ENCODE results near the gene LRRC51.
"Not testable (repeated sequence)": the region's sequence is repeated elsewhere in the genome, so short reads cannot be mapped to it uniquely, and the experiment has no call there.

Gene LRRC51

DNA sequence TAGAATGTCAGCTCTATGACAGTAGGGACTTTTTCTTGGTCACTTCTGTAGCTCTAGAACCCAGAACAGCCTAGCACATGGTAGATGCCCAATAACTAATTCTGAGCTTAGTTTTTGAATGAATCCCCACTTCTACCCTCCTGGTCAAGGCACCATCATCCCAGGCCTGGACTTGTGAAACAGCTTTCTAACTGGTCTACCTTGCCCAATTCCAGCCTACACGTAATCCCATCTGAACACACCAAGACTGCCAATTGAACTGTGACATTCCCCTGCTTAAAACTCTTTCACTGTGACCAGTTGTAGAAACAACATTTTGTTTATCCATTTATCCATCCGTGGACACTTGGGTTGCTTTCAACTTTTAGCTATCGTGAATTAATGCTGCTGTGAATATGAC, 48.7 kb downstream of the LRRC51 start:
- no peak for FAIRE-seq
- no peak for TF ChIP-seq POLR2A (IDR thresholded peaks at IDR 0.05; ENCODE audit: low read depth, low read length)

DNA sequence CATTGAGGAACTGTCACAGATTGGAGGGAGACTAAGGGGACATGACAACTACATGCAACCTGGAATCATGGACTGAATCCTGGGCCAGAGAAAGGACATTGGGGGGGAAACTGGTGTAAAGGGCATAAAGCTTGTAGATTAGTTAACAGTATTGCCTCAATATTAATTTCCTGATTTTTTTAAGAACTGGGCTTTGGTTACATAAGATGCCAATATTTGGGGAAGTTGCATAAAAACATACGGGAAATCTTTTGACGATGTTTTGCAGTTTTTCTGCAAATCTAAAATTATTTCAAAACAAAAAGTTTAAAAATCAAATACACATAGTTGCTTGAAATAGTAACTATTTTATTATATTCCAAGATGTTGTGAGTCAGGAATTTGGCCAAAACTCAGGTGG, 52.0 kb downstream of the LRRC51 start:
- DNase-seq (ENCODE audit: insufficient read length, low spot score) (no peak), FAIRE-seq (no peak)
- no peak for TF ChIP-seq POLR2A (IDR thresholded peaks at IDR 0.05; ENCODE audit: low read depth, low read length)

More for the DNA sequence above, 48.7 kb downstream of the LRRC51 start:
- no peak for DNase-seq (ENCODE audit: insufficient read length, low spot score)

DNA sequence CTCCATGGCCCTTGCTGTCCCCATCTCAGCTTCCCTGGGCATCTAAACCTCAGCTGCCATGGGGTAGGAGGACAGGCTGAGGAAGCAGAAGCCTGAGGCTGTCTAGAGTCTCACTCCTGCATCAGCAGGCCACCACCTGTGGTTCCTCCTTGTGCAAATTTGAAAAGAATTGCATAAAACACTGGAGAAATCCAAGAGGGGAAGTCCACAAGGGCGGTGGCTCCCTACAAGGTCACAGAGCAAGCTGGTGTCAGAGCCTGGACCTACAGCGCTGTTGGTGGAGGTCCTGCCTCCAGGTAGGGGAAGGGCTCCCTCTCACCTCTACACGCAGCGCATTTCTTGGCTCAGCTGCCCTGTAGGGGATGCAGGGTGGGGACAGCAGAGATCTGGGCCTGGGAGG, 54.8 kb downstream of the LRRC51 start, which contains the start of gene FOLR3:
Gene FOLR3 (plus strand): TSS at position 253 of the 400 bp plus-strand sequence. CDS start 228 bp downstream, outside the sequence.
- not testable (repeated sequence) for DNase-seq (ENCODE audit: insufficient read length, low spot score); FAIRE-seq

DNA sequence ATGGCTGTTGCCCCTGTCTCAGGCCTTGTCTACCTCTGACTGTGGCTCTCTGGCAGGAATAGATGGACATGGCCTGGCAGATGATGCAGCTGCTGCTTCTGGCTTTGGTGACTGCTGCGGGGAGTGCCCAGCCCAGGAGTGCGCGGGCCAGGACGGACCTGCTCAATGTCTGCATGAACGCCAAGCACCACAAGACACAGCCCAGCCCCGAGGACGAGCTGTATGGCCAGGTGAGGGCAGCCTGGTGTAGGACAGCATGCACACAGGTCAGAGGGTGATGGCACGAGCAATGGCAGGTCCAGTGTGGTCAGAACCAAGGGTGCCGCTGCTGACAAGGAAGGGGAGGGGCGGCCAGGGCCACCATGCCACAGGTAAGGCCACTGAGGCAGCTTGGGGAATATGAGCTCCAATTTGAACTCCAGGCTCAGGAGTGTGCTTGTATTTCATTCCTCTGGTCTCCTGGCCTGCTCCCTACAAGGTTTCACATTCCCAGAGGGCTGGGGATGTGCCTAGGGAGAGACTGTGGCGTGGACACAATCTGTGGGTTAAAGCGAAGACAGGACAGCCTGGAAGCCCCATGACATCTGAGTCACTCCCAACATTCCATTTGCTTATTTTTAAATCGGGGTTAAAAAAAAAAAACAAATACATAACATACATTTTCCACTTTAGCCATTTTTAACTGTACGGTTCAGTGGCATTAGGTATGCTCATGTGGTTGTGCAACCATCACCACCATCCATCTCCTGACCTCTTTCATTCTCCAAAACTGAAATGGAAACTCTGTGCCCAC, 55.4 kb downstream of the LRRC51 start:
- DNase-seq (ENCODE audit: insufficient read length, low spot score) (no peak), FAIRE-seq (no peak)
- TF ChIP-seq POLR2A (IDR thresholded peaks at IDR 0.05; ENCODE audit: low read depth, low read length) = no peak

DNA sequence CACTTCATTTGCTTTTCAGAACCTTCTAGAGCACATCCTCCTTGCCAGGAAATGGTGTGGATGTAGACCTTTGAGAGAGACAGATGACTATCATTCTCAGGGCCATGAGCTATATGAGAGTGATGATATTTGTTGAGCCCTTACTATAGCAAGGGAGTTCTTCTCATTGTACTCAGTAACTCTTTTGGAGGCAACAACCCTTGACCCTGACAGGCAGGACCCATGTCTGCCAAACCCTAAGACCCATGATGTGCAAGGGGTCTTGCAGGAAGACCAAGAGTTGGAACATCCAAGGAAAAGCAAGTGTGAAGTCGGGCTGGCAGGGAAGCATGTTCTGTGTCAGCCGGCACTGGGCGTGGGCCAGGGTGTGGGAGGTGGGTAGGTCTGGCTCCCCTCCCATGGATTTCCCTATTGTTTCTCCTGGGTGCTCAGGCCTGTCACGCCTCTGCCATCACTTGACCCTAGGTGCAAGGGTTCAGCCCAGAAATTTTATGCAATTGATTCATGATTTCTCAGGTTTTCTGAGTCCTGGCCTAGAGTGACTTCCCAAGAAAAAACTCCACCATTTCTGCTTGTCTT, 56.1 kb downstream of the LRRC51 start:
- DNase-seq (ENCODE audit: insufficient read length, low spot score) (no peak), FAIRE-seq (no peak)
- TF ChIP-seq POLR2A (IDR thresholded peaks at IDR 0.05; ENCODE audit: low read depth, low read length) = no peak

DNA sequence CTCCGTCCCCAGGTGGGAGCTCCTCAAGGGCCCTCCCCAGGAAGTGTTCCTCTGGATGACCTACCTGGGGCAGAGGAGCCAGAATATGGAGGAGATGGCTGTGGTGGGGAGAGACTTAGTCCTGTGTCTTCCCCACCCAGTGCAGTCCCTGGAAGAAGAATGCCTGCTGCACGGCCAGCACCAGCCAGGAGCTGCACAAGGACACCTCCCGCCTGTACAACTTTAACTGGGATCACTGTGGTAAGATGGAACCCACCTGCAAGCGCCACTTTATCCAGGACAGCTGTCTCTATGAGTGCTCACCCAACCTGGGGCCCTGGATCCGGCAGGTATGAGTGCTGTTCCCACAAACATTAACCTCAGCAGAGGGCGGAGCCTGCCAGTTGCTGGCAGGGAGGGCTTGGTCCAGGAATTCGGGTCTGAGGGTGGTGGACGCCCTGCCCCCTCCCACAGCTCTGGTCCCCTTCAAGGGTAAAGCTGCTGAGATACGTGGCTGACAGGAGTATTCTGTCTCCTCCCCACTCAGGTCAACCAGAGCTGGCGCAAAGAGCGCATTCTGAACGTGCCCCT, 58.3 kb downstream of the LRRC51 start:
- DNase-seq (ENCODE audit: insufficient read length, low spot score) (no peak), FAIRE-seq (no peak)
- TF ChIP-seq POLR2A (IDR thresholded peaks at IDR 0.05; ENCODE audit: low read depth, low read length) = no peak

DNA sequence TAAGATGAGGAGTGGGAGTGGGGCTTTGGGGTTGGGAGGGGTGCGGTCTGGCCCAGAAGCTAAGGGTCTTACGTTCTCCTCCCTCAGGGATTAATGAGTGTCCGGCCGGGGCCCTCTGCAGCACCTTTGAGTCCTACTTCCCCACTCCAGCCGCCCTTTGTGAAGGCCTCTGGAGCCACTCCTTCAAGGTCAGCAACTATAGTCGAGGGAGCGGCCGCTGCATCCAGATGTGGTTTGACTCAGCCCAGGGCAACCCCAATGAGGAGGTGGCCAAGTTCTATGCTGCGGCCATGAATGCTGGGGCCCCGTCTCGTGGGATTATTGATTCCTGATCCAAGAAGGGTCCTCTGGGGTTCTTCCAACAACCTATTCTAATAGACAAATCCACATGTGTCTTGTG, 58.9 kb downstream of the LRRC51 start:
- DNase-seq (ENCODE audit: insufficient read length, low spot score) (no peak), FAIRE-seq (no peak)
- TF ChIP-seq POLR2A (IDR thresholded peaks at IDR 0.05; ENCODE audit: low read depth, low read length) = no peak

DNA sequence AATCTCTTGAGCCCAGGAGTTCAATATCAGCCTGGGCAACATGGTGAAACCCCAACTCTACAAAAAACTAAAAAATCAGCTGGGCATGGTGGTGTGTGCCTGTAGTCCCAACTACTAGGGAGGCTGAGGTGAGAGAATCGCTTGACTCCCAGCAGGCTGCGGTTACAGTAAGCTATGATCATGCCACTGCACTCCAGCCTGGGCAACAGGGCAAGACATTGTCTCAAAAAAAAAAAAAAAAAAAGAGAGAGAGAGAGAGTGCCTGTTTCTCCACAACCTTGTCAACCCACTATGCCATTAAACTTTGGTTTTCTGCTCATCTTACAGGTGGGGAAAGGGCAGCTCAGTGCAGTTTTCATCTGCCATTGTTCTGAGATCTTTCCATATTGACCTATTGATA, 60.0 kb downstream of the LRRC51 start:
- FAIRE-seq (no peak), DNase-seq (ENCODE audit: insufficient read length, low spot score) (no peak)
- TF ChIP-seq POLR2A (IDR thresholded peaks at IDR 0.05; ENCODE audit: low read depth, low read length) = no peak

DNA sequence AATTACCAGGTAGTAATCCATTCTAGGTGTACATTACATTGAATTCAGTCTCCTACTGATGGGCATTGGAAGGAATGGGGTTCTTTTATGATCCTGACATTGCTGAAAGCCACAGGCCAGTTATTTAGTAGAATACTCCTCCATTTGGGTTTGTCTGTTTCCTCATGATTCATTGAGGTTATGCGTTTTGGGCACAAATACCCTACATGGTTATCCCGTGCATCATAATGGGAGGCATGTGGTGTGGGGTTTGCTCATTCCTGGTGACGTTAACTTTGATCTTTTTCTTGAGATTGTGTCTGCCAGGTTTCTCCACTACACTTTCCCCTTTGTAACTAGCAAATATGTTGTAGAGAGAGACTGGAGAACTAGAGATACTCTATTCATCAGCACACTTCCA, 60.4 kb downstream of the LRRC51 start:
- peak; percentile 49 for DNase-seq (ENCODE audit: insufficient read length, low spot score)
- FAIRE-seq = peak; percentile 41
- no peak for TF ChIP-seq POLR2A (IDR thresholded peaks at IDR 0.05; ENCODE audit: low read depth, low read length)

DNA sequence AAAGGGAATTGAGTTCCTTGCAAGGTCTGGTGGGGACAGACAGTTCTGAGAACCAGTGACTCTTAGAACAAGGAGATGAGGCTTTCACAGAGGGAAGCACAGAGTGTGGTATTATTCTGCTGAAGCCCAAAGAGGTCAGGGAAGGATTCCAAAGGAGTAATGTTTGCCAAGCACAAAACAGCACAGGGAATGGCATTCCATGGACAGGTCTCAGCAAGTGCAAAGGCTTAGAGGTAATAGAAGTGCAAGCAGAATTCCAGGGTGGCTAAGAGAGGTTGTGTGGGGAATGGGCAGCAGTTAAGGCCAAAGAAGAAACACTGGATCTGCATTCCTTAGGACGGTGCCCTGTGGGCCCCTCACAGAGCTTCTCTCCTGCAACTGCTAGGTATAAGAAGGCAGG, 61.4 kb downstream of the LRRC51 start:
- not testable (repeated sequence) for DNase-seq (ENCODE audit: insufficient read length, low spot score); FAIRE-seq

DNA sequence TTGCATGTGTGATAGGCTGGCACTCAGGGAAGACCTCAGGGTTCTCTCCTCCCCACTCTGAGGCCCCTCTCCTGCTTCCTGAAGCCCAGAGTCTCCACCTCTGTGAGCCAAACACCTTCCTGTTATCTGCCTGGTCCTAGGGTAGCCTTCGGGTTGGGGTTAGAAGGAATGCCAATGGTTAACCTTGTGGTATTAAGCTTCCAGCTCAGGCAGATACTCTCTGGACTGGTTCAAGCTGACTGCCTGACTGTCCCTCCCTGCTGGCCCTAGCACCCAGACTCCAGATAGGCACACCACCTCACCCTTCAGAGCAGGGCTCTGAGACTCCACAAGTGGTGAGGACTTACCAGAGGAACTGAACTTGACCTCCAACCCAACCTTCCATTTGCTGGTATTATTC, 61.9 kb downstream of the LRRC51 start:
- FAIRE-seq; DNase-seq (ENCODE audit: insufficient read length, low spot score): not testable (repeated sequence)

DNA sequence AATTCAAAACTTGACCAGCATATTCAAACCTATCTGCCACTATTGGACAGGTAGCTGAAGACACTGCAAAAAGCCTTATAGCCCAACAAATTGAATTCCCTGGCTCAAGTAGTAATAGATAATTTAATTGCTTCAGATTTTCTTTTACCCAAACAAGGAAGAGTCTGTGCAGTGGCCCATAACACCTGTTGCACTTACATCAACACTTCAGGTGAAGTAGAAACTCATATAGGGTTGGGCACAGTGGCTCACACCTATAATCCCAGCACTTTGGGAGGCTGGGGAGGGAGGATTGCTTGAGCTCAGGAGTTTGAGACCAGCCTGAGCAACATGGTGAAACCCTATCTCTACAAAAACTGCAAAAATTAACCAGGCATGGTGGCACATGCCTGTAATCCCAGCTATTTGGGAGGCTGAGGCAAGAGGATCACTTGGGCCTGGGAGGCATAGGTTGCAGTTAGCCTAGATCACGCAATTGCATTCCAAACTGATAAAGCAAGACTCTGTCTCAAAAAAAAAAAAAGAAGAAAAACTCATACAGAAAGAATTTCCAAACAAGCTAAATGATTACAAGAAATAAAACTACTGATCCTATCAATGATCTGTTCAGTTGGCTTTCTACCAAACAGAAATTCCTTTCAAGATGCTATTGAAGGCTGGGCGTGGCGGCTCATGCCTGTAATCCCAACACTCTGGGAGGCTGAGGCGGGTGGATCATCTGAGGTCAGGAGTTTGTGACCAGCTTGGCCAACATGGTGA, 64.3 kb downstream of the LRRC51 start:
- DNase-seq (ENCODE audit: insufficient read length, low spot score) (no peak), FAIRE-seq (no peak)
- TF ChIP-seq POLR2A (IDR thresholded peaks at IDR 0.05; ENCODE audit: low read depth, low read length) = no peak
